Measurements from ENCODE around the gene TNIP2. TPM values are rescaled to one million over a fixed set of nuclear protein-coding genes. Genes with fewer than 3 reads are reported as not detected.
A peak's percentile ranks its signal among the peaks of the same experiment; 100 is the strongest.

The TNIP2 gene
- total RNA-seq, 1 donor from 2014 or later = 99.6 TPM

GRCh38 chr4:2714918-2715317 lies 41.2 kb downstream of the TNIP2 start:
- H3K4me1 Mint-ChIP-seq = peaks cover 26% of the 10 kb centered on the region
- H3K27ac Mint-ChIP-seq = peak overlapping the region; percentile 84
- DNase-seq = no peak
- H3K27me3 Mint-ChIP-seq = no peaks in the 10 kb centered on the region
- H3K4me3 Mint-ChIP-seq = no peak overlapping the region
- peaks cover 42% of the 10 kb centered on the region for H3K36me3 Mint-ChIP-seq (ENCODE audit: low read depth)
- no peaks in the 10 kb centered on the region for H3K9me3 Mint-ChIP-seq
- intact Hi-C loops (cut with micrococcal nuclease) = loop anchor here (5.0 kb wide), 1 partner anchor 32 kb away; no protein-coding TSS in a partner anchor

GRCh38 chr4:2714061-2714770 lies 41.9 kb downstream of the TNIP2 start:
- peaks cover 43% of the 10 kb centered on the region for H3K36me3 Mint-ChIP-seq (ENCODE audit: low read depth)
- no peaks in the 10 kb centered on the region for H3K27me3 Mint-ChIP-seq
- peak; percentile 84 for DNase-seq
- peak overlapping the region; percentile 84 for H3K27ac Mint-ChIP-seq
- peak overlapping the region; percentile 68 for H3K4me3 Mint-ChIP-seq
- H3K4me1 Mint-ChIP-seq = peaks cover 26% of the 10 kb centered on the region
- intact Hi-C loops (cut with micrococcal nuclease) = loop anchor here (5.0 kb wide), 1 partner anchor 33 kb away; no protein-coding TSS in a partner anchor
- H3K9me3 Mint-ChIP-seq = no peaks in the 10 kb centered on the region

GRCh38 chr4:2713337-2713736 lies 42.8 kb downstream of the TNIP2 start:
- peaks cover 26% of the 10 kb centered on the region for H3K4me1 Mint-ChIP-seq
- H3K36me3 Mint-ChIP-seq (ENCODE audit: low read depth) = peaks cover 39% of the 10 kb centered on the region
- H3K27ac Mint-ChIP-seq = peak overlapping the region; percentile 84
- H3K9me3 Mint-ChIP-seq = no peaks in the 10 kb centered on the region
- intact Hi-C loops (cut with micrococcal nuclease) = loop anchor here (5.0 kb wide), 1 partner anchor 34 kb away; no protein-coding TSS in a partner anchor
- H3K27me3 Mint-ChIP-seq = no peaks in the 10 kb centered on the region
- DNase-seq = no peak
- peak overlapping the region; percentile 68 for H3K4me3 Mint-ChIP-seq

GRCh38 chr4:2712261-2712842 lies 43.8 kb downstream of the TNIP2 start:
- peaks cover 36% of the 10 kb centered on the region for H3K36me3 Mint-ChIP-seq (ENCODE audit: low read depth)
- DNase-seq = no peak
- H3K4me3 Mint-ChIP-seq = no peak overlapping the region
- no peaks in the 10 kb centered on the region for H3K27me3 Mint-ChIP-seq
- H3K4me1 Mint-ChIP-seq = peaks cover 26% of the 10 kb centered on the region
- no peaks in the 10 kb centered on the region for H3K9me3 Mint-ChIP-seq
- peak overlapping the region; percentile 34 for H3K27ac Mint-ChIP-seq
- intact Hi-C loops (cut with micrococcal nuclease) = loop anchor here (5.0 kb wide), 1 partner anchor 35 kb away; no protein-coding TSS in a partner anchor

- no peak for DNase-seq
- no peaks in the 10 kb centered on the region for H3K27me3 Mint-ChIP-seq
- intact Hi-C loops (cut with micrococcal nuclease) = no loop called here
- no peaks in the 10 kb centered on the region for H3K9me3 Mint-ChIP-seq
- peak overlapping the region; percentile 49 for H3K27ac Mint-ChIP-seq
- no peak overlapping the region for H3K4me3 Mint-ChIP-seq
- H3K36me3 Mint-ChIP-seq (ENCODE audit: low read depth) = peaks cover 58% of the 10 kb centered on the region
- H3K4me1 Mint-ChIP-seq = peaks cover 2% of the 10 kb centered on the region
Measured at GRCh38 chr4:2702770-2703169, 53.4 kb downstream of the TNIP2 start.

- peaks cover 59% of the 10 kb centered on the region for H3K36me3 Mint-ChIP-seq (ENCODE audit: low read depth)
Measured at GRCh38 chr4:2702361-2702760, 53.8 kb downstream of the TNIP2 start.

GRCh38 chr4:2700031-2700430 lies 56.1 kb downstream of the TNIP2 start:
- Mint-ChIP-seq H3K4me3 (no peak overlapping the region), H3K36me3 (ENCODE audit: low read depth) (peaks cover 66% of the 10 kb centered on the region), H3K27ac (peak overlapping the region; percentile 66), H3K27me3 (no peaks in the 10 kb centered on the region), H3K4me1 (peaks cover 2% of the 10 kb centered on the region), H3K9me3 (no peaks in the 10 kb centered on the region)
- no peak for DNase-seq
- intact Hi-C loops (cut with micrococcal nuclease) = no loop called here

More at GRCh38 chr4:2702361-2702760, 53.8 kb downstream of the TNIP2 start:
- no peak for DNase-seq
- intact Hi-C loops (cut with micrococcal nuclease) = no loop called here
- H3K4me1 Mint-ChIP-seq = peaks cover 2% of the 10 kb centered on the region
- H3K27me3 Mint-ChIP-seq = no peaks in the 10 kb centered on the region
- no peak overlapping the region for H3K4me3 Mint-ChIP-seq
- no peaks in the 10 kb centered on the region for H3K9me3 Mint-ChIP-seq
- no peak overlapping the region for H3K27ac Mint-ChIP-seq

GRCh38 chr4:2699534-2699933 lies 56.6 kb downstream of the TNIP2 start:
- Mint-ChIP-seq H3K4me1 (peaks cover 2% of the 10 kb centered on the region), H3K36me3 (ENCODE audit: low read depth) (peaks cover 70% of the 10 kb centered on the region), H3K9me3 (no peaks in the 10 kb centered on the region), H3K27ac (no peak overlapping the region), H3K27me3 (no peaks in the 10 kb centered on the region), H3K4me3 (no peak overlapping the region)
- intact Hi-C loops (cut with micrococcal nuclease) = no loop called here
- DNase-seq = no peak

- H3K27ac Mint-ChIP-seq = no peak overlapping the region
Measured at GRCh38 chr4:2698951-2699505, 57.1 kb downstream of the TNIP2 start.

GRCh38 chr4:2698504-2698903 lies 57.6 kb downstream of the TNIP2 start:
- Mint-ChIP-seq H3K36me3 (ENCODE audit: low read depth) (peaks cover 74% of the 10 kb centered on the region), H3K9me3 (no peaks in the 10 kb centered on the region), H3K4me1 (peaks cover 2% of the 10 kb centered on the region), H3K27me3 (no peaks in the 10 kb centered on the region), H3K27ac (no peak overlapping the region), H3K4me3 (no peak overlapping the region)
- no peak for DNase-seq
- intact Hi-C loops (cut with micrococcal nuclease) = no loop called here

More at GRCh38 chr4:2698951-2699505, 57.1 kb downstream of the TNIP2 start:
- H3K27me3 Mint-ChIP-seq = no peaks in the 10 kb centered on the region
- H3K36me3 Mint-ChIP-seq (ENCODE audit: low read depth) = peaks cover 73% of the 10 kb centered on the region
- no peak for DNase-seq
- H3K4me1 Mint-ChIP-seq = peaks cover 2% of the 10 kb centered on the region
- no peak overlapping the region for H3K4me3 Mint-ChIP-seq
- intact Hi-C loops (cut with micrococcal nuclease) = no loop called here
- no peaks in the 10 kb centered on the region for H3K9me3 Mint-ChIP-seq

- intact Hi-C loops (cut with micrococcal nuclease) = no loop called here
- Mint-ChIP-seq H3K27me3 (no peaks in the 10 kb centered on the region), H3K36me3 (ENCODE audit: low read depth) (peaks cover 74% of the 10 kb centered on the region)
Measured at GRCh38 chr4:2697995-2698414, 58.1 kb downstream of the TNIP2 start.

GRCh38 chr4:2696423-2696822 lies 59.7 kb downstream of the TNIP2 start:
- peaks cover 71% of the 10 kb centered on the region for H3K36me3 Mint-ChIP-seq (ENCODE audit: low read depth)

More at GRCh38 chr4:2697995-2698414, 58.1 kb downstream of the TNIP2 start:
- DNase-seq = no peak
- no peak overlapping the region for H3K4me3 Mint-ChIP-seq
- H3K27ac Mint-ChIP-seq = peak overlapping the region; percentile 59
- no peaks in the 10 kb centered on the region for H3K9me3 Mint-ChIP-seq
- H3K4me1 Mint-ChIP-seq = peaks cover 2% of the 10 kb centered on the region

GRCh38 chr4:2695346-2696060 lies 60.6 kb downstream of the TNIP2 start:
- Mint-ChIP-seq H3K9me3 (no peaks in the 10 kb centered on the region), H3K4me1 (peaks cover 15% of the 10 kb centered on the region), H3K27ac (no peak overlapping the region), H3K27me3 (no peaks in the 10 kb centered on the region), H3K36me3 (ENCODE audit: low read depth) (peaks cover 71% of the 10 kb centered on the region), H3K4me3 (no peak overlapping the region)
- no peak for DNase-seq
- intact Hi-C loops (cut with micrococcal nuclease) = no loop called here

More at GRCh38 chr4:2696423-2696822, 59.7 kb downstream of the TNIP2 start:
- H3K27ac Mint-ChIP-seq = peak overlapping the region; percentile 29
- H3K4me3 Mint-ChIP-seq = no peak overlapping the region
- no peaks in the 10 kb centered on the region for H3K9me3 Mint-ChIP-seq
- DNase-seq = no peak
- intact Hi-C loops (cut with micrococcal nuclease) = no loop called here
- H3K4me1 Mint-ChIP-seq = peaks cover 10% of the 10 kb centered on the region
- H3K27me3 Mint-ChIP-seq = no peaks in the 10 kb centered on the region

Measured in activated CD4-positive, alpha-beta T cell treated with anti-CD3 and anti-CD28 coated beads, Interleukin-2, amount 10 ng/mL, durations not matched to agents 24 days and 14 days (primary cell).